Transverse colon (tissue), 4 donors: ENCODE results near the gene S100A10. TPM values are rescaled to one million over a fixed set of nuclear protein-coding genes. Genes with fewer than 3 reads are reported as not detected.

Experiments used
- DNase-seq: peaks from one replicate; pipeline ENCODE4 v3.0.0-alpha.2; 2019
- H3K27ac ChIP-seq, 4 donors: fragments of 200-600 bp; sonication (generic); 2 replicates each; pipeline ENCODE4 v1.5.1; 2016 to 2018; ENCODE audit warnings: inconsistent platforms in 4 of 4
- H3K27me3 ChIP-seq: fragments of 200-600 bp; sonication (generic); 2 replicates; pipeline ENCODE4 v1.5.1; 2017; ENCODE audit warnings: inconsistent platforms
- H3K36me3 ChIP-seq, 4 donors: fragments of 200-600 bp; sonication (generic); 2 replicates each; pipeline ENCODE4 v1.5.1; 2017 to 2019; ENCODE audit warnings: inconsistent platforms in 4 of 4
- H3K4me1 ChIP-seq, 4 donors: fragments of 200-600 bp; sonication (generic); 2 replicates each; pipeline ENCODE4 v1.5.1; 2017 to 2020; ENCODE audit warnings: inconsistent platforms in 4 of 4
- H3K4me3 ChIP-seq, 4 donors: fragments of 200-600 bp; sonication (generic); 1 replicate in 1 of 4; 2 replicates in 3 of 4; pipeline versions ENCODE4 v1.5.1 to v1.6.1; 2017 to 2019; ENCODE audit warnings: inconsistent platforms in 4 of 4
- H3K9me3 ChIP-seq, 2 donors: fragments of 200-600 bp; sonication (generic); 2 replicates each; pipeline ENCODE4 v1.5.1; 2017 to 2019; ENCODE audit warnings: inconsistent platforms in 2 of 2
- EP300 ChIP-seq: sonication (generic); formaldehyde crosslinking; IDR thresholded peaks from one replicate; pipeline ENCODE4 v1.6.1; 2017; ENCODE audit warnings: antibody characterized with exemption, low read depth
- POLR2A ChIP-seq: fragments of 450-650 bp; IDR thresholded peaks from one replicate; pipeline ENCODE4 v1.6.1; 2016; ENCODE audit warnings: antibody characterized with exemption, mild to moderate bottlenecking, moderate library complexity
- POLR2AphosphoS5 ChIP-seq, 3 donors: sonication (generic); formaldehyde crosslinking; IDR thresholded peaks; one replicate each; pipeline ENCODE4 v1.6.1; 2016; ENCODE audit warnings: antibody characterized with exemption in 3 of 3
- WGBS, 2 donors: methylation state at CpG; one replicate each; pipeline ENCODE4 v1.1.5; 2018; ENCODE audit warnings: low coverage in 1 of 2; 5-methylcytosine and 5-hydroxymethylcytosine counted together
- in situ Hi-C, 4 donors: fragments of 200-750 bp; cut with MboI; loops; one replicate each; pipeline versions ENCODE4 v1.15.0 to v1.15.1; 2017; ENCODE audit warnings: low sequenced_read_pairs in 3 of 4, low pct_ligation_motif_present in 1 of 4, low pct_unique_long_range_greater_than_20kb in 1 of 4
- intact Hi-C: fragments of 100-400 bp; cut with DNase I; formaldehyde crosslinking; loops from one replicate; pipeline ENCODE4 v1.15.1; 2023; ENCODE audit warnings: low total_unique reads
- total RNA-seq, 4 donors: library from RNA; depleted of rRNA; stranded (reverse); fragments of >200 nt; gene quantifications; one replicate each; pipeline ENCODE4 v1.1.0, GENCODE V29; 2016
- TF ChIP-seq, protein P1 (sequence below), 5 experiments: fragments of 200-600 bp in 3 of 5; fragments of 450-650 bp in 2 of 5; sonication (generic) in 3 of 5; IDR thresholded peaks; 1 replicate in 2 of 5; 2 replicates in 3 of 5; pipeline ENCODE4 v1.5.1; 2016 to 2017; ENCODE audit warnings: antibody characterized with exemption in 5 of 5, inconsistent platforms in 3 of 5, mild to moderate bottlenecking in 2 of 5, moderate library complexity in 1 of 5

Gene S100A10
- total RNA-seq, 4 donors from 2014 or later, result 59.1 to 289 (median 251) TPM

DNA sequence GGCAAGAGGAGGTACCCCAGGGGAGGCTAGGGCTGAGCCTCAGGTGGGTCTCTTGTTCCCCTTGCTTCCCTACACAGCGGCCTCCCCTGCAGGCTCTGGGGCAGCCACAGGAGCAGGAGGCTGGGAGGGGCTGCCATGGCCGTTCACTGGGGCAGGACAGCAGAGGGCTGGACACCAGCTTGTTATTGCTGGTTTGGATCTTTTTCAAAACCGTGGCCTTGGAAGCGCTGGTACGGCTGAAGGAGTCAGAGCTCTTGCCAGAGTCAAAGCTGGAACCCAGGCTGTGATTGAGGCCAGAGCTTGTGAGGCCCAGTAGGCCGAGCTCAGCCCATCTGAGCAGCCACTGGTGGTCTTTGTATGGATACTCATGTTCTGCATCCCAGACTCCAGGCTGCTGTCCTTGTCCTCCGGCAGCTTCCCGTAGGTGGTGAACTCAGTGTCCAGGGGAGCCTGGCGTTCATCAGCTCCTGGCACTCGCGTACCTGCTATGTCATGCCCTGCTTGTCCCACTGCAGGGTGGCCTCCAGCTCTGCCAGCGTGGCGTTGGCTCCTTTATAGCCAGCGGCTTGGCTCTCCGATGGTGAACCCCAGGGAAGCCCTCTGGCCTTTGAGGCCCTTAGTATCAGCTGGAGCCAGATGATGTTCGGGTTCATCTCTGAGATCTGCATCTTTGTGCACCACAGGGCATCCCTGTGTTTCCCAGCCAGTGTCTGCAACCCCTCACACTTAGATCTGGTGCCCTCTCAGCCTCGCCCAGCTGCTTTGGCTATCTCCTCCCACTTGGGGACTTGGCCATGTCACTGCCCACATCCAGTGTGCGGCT is 44.1 kb downstream of the S100A10 start:
- Histone ChIP-seq H3K4me1 (peaks cover 18 to 28% (median 24%) of the 10 kb centered on the region in 4 donors), H3K36me3 (no peaks in the 10 kb centered on the region), H3K27ac (no peak overlapping the region), H3K27me3 (no peaks in the 10 kb centered on the region), H3K9me3 (no peaks in the 10 kb centered on the region), H3K4me3 (no peak overlapping the region)
- no peak for DNase-seq
- TF ChIP-seq POLR2A, result no peak
- no peak for TF ChIP-seq EP300
- TF ChIP-seq POLR2AphosphoS5 (IDR thresholded peaks at IDR 0.05), result no peak
- TF ChIP-seq, protein P1, sequence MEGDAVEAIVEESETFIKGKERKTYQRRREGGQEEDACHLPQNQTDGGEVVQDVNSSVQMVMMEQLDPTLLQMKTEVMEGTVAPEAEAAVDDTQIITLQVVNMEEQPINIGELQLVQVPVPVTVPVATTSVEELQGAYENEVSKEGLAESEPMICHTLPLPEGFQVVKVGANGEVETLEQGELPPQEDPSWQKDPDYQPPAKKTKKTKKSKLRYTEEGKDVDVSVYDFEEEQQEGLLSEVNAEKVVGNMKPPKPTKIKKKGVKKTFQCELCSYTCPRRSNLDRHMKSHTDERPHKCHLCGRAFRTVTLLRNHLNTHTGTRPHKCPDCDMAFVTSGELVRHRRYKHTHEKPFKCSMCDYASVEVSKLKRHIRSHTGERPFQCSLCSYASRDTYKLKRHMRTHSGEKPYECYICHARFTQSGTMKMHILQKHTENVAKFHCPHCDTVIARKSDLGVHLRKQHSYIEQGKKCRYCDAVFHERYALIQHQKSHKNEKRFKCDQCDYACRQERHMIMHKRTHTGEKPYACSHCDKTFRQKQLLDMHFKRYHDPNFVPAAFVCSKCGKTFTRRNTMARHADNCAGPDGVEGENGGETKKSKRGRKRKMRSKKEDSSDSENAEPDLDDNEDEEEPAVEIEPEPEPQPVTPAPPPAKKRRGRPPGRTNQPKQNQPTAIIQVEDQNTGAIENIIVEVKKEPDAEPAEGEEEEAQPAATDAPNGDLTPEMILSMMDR (IDR thresholded peaks at IDR 0.05), result no peak
- in situ Hi-C loops, result no loop called here
- intact Hi-C loops, result no loop called here
- WGBS, 2 donors, result 85 to 91% methylated on average over 5 to 17 of the region's 18 CpGs

- Histone ChIP-seq H3K4me3 (no peak overlapping the region), H3K27me3 (no peaks in the 10 kb centered on the region), H3K27ac (no peak overlapping the region), H3K36me3 (no peaks in the 10 kb centered on the region), H3K4me1 (peaks cover 24 to 36% (median 26%) of the 10 kb centered on the region in 4 donors), H3K9me3 (no peaks in the 10 kb centered on the region)
- in situ Hi-C loops (no loop called here), intact Hi-C loops (no loop called here)
- TF ChIP-seq POLR2A, result no peak
- TF ChIP-seq EP300, result no peak
- TF ChIP-seq, protein P1 (IDR thresholded peaks at IDR 0.05), result no peak
- TF ChIP-seq POLR2AphosphoS5 (IDR thresholded peaks at IDR 0.05), result no peak
- 60 to 83% methylated on average over 1 of the region's 1 CpG for WGBS, 2 donors
- no peak for DNase-seq
Measured at GRCh38 chr1:151948506-151948905, 45.2 kb downstream of the S100A10 start.

DNA sequence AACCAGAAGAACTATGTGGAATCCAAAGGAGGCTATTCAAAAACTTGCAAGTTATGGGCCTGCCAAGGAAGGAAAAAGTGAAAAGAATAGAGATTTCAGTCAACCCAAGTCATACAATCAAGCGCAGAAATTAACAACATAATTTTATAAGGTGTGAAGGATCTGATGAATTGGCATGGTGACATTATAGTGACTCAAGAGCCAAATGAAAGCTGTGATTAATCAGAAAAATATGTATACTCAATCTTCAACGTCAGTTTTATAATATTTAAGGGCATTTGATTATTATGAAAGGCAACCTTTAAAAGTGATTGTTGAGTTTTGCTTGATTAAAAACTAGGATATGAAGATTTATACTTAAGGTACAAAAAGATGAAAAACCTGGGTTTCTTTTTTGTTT is 46.5 kb downstream of the S100A10 start:
- H3K27me3 ChIP-seq, result no peaks in the 10 kb centered on the region
- DNase-seq, result no peak
- intact Hi-C loops, result no loop called here
- H3K9me3 ChIP-seq, result no peaks in the 10 kb centered on the region
- TF ChIP-seq, protein P1 (IDR thresholded peaks at IDR 0.05), result no peak
- TF ChIP-seq EP300 (no peak), POLR2AphosphoS5 (IDR thresholded peaks at IDR 0.05) (no peak), POLR2A (no peak)
- peaks cover 24 to 37% (median 27%) of the 10 kb centered on the region in 4 donors for H3K4me1 ChIP-seq
- no peak overlapping the region for H3K4me3 ChIP-seq
- peak overlapping the region in 3 of 4 donors; percentile 73 to 77 (median 76) for H3K27ac ChIP-seq
- 78 to 83% methylated on average over 2 of the region's 2 CpGs for WGBS, 2 donors
- in situ Hi-C loops, result no loop called here
- H3K36me3 ChIP-seq, result no peaks in the 10 kb centered on the region

DNA sequence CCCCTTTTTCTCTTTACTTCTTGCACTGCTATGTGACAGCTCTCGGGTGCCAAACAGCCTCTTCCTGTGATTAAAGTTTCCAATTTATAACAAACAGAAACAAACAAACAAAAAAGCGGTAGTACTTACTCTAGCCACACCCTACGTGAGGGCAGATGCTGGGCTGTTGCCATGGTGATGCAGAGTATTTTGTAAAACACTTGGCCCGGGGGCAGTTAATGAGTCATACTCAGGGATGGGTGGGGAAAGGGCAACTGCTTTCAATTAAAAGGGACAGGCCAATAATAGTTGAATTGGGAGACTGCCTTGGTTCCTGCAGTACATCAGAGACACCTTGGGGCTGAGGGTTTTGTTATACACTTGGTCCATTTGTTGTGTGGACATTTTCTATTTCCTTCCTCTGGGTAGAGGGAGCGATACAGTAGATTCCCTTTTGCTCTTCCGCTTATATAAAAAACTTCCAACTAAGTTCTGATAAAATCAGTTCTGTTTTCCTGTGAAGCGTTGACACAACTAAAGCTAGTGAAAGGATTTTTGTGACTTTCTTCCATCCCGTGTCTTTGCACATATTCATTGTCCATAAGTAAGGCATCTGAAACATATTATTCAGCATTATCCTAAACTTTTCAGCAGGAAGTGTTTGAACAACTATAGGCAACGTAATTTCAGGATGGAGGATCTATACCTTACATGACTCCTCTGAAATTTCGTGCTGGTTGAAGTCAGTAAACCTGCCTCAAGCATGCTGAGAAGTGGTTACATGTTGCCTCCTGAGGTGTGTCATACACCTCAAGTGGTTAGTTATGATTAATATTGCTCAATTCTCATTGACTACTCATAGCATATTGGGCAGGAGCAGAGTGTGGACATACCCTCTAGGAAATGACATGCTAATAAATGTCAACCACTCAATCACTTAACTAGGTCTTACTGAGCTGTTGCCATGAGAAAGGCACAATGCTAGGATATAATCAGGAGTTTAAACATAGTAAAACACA is 47.6 kb downstream of the S100A10 start:
- in situ Hi-C loops, result no loop called here
- peak overlapping the region; percentile 70 to 77 (median 74) for H3K27ac ChIP-seq
- intact Hi-C loops, result no loop called here
- no peaks in the 10 kb centered on the region for H3K36me3 ChIP-seq
- no peaks in the 10 kb centered on the region for H3K27me3 ChIP-seq
- H3K9me3 ChIP-seq, result no peaks in the 10 kb centered on the region
- no peak overlapping the region for H3K4me3 ChIP-seq
- peaks cover 33 to 48% (median 37%) of the 10 kb centered on the region in 4 donors for H3K4me1 ChIP-seq
- peak; percentile 89 for DNase-seq
- TF ChIP-seq, protein P1 (IDR thresholded peaks at IDR 0.05), result peak in 1 of 5 experiments; percentile 16
- TF ChIP-seq POLR2AphosphoS5 (IDR thresholded peaks at IDR 0.05) (peak; percentile 63 to 75 (median 64)), POLR2A (no peak), EP300 (peak; percentile 92)
- WGBS, 2 donors, result 28 to 29% methylated on average over 8 to 10 of the region's 10 CpGs
